ENCODE measurements around the gene OR1F1.
"Not testable (repeated sequence)": the region's sequence is repeated elsewhere in the genome, so short reads cannot be mapped to it uniquely, and the experiment has no call there.

The OR1F1 gene

DNA sequence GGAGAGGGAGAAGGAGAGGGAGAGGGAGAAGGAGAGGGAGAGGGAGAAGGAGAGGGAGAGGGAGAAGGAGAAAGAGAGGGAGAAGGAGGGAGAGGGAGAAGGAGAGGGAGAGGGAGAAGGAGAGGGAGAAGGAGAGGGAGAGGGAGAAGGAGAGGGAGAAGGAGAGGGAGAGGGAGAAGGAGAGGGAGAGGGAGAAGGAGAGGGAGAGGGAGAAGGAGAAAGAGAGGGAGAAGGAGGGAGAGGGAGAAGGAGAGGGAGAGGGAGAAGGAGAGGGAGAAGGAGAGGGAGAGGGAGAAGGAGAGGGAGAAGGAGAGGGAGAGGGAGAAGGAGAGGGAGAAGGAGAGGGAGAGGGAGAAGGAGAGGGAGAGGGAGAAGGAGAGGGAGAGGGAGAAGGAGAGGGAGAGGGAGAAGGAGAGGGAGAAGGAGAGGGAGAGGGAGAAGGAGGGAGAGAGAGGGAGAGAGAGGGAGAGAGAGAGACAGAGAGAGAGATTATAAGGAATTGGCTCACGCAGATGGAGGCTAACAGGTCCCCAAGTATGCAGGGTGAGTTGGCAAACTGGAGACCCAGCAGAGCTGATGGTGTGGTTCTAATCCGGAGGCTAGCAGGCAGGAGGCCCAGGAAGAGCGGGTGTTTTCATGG lies 9.8 kb downstream of the OR1F1 start:
- H3K4me3 ChIP-seq (ENCODE audit: low read depth, low read length) = not testable (repeated sequence)

GRCh38 chr16:3198334-3199072 lies 10.5 kb downstream of the OR1F1 start:
- no peak overlapping the region for H3K4me3 ChIP-seq (ENCODE audit: low read depth, low read length)

DNA sequence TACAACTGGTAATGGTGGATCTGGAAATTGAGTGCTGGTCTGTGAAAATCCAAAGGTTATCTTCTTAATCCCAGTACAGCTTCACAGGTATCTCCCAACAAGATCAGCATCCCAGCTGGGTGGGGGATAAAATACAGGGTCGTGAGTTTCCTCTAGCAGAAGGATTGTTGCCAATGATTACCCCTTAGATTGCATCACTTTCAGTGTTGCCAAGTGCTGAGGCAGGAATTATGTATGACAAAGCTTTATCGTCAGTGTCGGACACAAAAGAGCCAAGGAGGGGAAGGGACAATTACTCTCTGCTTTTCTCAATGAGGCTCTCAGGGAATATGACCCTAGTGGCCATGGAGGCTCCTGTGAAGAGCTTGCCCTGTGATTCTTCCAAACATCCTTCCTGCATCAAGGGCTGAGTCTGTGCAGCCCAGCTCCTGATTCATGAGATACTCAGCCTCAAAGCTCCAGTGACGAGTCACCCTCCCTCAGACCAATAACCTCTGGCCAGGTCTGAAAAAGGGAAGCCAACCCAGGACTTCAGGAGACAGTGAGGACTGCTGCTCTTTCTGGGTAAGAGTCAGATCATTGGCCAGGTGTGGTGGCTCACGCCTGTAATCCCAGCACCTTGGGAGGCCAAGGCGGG lies 15.0 kb downstream of the OR1F1 start:
- H3K4me3 ChIP-seq (ENCODE audit: low read depth, low read length) = no peak overlapping the region

DNA sequence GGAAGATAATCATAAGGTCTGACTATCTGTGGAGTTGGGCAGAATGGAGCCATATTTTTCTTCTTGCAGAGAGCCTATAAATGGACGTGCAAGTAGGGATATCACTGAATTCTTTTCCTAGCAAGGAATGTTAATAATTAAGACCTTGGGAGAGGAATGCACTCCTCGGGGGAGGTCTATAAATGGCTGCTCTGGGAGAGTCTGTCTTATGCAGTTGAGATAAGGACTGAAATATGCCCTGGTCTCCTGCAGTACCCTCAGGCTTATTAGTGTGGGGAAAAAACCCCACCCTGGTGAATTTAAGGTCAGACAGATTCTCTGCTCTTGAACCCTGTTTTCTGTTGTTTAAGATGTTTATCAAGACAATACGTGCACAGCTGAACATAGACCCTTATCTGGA lies 17.9 kb downstream of the OR1F1 start:
- H3K4me3 ChIP-seq (ENCODE audit: low read depth, low read length) = not testable (repeated sequence)

DNA sequence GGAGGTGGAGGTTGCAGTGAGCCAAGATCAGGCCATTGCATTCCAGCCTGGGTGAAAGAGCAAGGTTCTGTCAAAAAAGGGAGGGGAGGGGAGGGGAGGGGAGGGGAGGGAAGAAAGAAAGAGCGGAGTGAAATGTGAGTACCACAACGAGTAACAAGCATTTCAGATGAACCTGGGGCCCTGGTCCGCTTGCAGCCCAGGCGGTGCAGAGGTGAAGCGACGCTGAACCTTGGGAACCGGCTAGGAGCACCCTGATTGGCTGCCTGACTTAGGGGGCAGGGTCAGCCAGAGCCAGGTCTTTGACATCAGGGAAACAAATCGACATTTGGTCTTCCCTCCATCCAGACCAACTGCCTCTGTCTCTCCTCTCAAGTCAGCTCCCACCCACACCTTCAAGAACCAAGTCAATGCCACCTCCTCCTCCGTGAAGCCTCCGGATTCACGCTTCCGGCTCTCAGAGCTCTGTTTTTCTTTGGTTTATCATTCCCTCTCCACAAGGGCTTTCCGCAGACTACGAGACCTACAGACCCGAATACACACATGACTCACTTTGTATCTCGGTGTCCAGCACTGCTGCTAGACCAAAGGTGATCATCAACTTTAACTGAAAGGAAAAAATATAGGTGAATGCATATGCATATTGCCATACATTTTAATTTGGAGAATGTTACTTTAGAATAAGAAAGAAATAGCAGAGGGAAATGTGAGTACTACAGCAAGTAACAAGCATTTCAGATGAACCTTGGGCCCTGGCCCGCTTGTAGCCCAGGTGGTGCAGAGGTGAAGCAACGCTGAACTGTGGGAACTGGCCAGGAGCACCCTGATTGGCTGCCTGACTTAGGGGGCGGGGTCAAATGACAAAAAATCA lies 19.3 kb downstream of the OR1F1 start:
- no peak overlapping the region for H3K4me3 ChIP-seq (ENCODE audit: low read depth, low read length)

GRCh38 chr16:3212006-3212405 lies 24.0 kb downstream of the OR1F1 start:
- no peak overlapping the region for H3K4me3 ChIP-seq (ENCODE audit: low read depth, low read length)

DNA sequence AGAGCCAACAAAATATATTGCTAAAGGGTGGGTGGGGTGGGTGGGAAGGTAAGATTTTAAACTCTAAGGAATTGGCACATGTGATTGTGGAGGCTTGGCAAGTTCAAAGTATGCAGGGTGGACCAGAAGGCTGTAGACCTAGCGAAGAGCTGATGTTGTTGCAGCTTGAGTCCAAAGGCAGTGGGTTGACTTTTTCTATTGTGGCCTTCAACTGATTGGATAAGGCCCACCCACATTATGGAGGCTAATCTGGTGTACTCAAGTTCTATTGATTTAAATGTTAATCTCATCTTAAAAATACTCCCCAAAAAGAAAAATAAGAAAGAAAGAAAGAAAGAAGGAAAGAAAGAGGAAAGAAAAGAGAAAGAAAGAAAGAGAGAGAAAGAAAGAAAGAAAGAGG lies 24.6 kb downstream of the OR1F1 start:
- H3K4me3 ChIP-seq (ENCODE audit: low read depth, low read length) = no peak overlapping the region

DNA sequence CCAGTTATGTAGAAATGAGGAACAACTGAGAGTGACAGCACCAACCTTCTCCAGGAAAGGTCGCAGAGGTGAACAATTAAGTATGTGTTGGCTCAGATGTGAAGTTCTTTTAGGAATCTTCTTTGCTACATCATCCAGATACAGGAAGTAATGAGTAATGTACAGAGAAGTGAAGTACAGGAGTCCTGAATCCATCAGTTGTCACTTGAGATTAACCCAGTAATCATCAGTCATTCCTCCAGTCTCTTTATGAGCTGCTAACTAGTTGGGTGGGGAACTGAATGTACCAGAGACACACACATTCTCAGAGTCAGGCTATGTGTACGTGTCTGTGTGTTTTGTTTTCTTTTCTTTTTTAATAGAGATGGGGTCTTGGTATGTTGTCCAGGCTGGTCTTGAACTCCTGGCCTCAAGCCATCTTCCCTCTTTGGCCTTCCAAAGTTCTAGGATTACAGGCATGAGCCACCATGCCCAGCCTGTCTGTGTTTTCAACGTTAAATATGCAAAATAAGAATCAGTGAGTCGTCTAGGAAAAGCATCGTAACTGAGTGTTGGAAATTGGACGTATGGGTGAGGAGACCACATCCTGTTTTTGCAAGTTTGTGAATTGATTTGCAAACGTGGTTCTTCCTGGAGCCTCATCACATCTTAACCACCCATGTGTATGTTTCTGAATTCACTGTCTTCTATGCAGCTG lies 27.0 kb downstream of the OR1F1 start:
- no peak overlapping the region for H3K4me3 ChIP-seq (ENCODE audit: low read depth, low read length)

GRCh38 chr16:3215601-3216262 lies 27.7 kb downstream of the OR1F1 start:
- H3K4me3 ChIP-seq (ENCODE audit: low read depth, low read length) = no peak overlapping the region

- no peak overlapping the region for H3K4me3 ChIP-seq (ENCODE audit: low read depth, low read length)
These were observed 28.2 kb downstream of the OR1F1 start for GRCh38 chr16:3216263-3216640.

GRCh38 chr16:3220839-3221238 lies 32.8 kb downstream of the OR1F1 start:
- no peak overlapping the region for H3K4me3 ChIP-seq (ENCODE audit: low read depth, low read length)

DNA sequence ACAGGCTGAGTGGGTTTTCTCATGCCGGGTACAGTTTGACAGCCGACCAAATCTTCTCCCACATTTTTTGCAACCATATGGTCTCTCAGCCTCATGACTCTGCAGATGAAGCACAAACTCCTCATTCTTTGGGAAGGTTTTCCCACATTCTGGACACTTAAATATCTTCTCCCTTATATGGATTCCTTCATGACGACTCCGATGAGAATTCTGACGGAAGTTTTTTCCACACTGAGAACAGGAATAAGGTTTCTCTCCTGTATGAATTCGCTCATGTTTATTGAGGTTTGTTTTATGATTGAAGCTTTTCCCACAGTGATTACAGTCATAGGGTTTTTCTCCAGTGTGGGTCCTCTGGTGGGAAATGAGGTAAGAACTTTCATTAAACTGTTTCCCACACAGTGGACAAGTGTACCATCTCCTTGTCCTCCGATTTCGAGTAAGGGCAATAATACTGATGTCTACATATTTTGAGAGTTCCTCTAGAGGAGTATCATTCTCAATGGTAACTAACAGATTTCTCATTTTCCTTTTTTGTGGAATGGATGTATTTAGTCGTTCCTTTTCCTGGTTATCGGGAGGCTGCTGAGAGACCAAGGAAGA lies 36.0 kb downstream of the OR1F1 start:
- no peak overlapping the region for H3K4me3 ChIP-seq (ENCODE audit: low read depth, low read length)

DNA sequence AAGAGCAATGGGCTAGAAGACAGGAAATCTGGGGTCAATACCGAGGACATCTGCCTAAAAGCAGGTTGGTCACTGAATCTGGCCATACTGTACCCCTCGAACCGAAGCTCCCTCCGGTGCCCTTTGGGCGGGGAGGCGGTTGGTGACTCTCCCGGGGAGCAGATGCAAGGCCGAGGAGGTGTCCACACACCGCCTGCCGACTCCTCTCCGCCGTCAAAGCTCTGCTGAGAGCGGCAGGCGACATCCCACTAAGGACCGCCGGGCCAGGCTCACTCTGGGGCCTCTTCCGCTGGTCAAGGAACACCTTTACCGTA lies 46.5 kb downstream of the OR1F1 start:
- peak overlapping the region; percentile 94 for H3K4me3 ChIP-seq (ENCODE audit: low read depth, low read length)

DNA sequence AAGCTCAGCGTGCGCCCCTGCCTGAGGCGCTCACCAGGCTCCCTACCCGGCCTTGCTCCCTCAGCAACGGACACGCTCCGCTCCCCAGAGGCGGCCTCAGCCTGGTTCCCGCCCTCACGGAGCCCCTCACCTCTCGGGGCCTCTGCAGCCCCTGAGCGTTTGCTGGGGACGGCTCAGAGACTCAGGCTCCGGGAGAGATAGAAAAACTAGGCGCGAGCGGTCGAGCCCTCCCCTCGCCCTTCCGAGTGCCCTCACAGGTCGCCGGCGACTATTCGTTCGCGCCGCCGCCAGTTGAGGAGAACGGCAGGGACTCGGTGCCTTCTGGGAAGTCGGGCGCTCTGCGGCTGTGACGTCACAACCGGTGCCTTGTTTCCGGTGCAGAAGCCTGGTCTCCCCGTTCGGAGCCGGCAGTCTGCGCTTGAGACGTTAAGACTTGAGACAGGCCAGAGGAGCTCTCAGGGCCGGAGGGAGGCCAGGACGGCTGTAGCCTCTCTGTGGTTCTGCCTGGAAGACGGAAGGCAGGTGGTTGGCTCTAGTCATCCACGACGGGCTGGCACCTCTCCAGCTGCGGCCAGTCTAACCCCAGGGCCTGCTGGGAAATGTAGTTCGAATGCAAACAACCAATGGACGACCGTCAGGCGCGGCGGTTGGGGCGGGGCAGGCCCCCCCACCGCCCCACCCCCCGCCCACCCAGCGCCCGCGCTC lies 47.0 kb downstream of the OR1F1 start, which contains the start of gene ZNF200:
ZNF200 (minus strand) TSS at position 302 of the 705 bp plus-strand sequence. CDS start 1,403 bp downstream, outside the sequence.
- peak within 1 kb of the TSS; percentile 94 for H3K4me3 ChIP-seq (ENCODE audit: low read depth, low read length)

DNA sequence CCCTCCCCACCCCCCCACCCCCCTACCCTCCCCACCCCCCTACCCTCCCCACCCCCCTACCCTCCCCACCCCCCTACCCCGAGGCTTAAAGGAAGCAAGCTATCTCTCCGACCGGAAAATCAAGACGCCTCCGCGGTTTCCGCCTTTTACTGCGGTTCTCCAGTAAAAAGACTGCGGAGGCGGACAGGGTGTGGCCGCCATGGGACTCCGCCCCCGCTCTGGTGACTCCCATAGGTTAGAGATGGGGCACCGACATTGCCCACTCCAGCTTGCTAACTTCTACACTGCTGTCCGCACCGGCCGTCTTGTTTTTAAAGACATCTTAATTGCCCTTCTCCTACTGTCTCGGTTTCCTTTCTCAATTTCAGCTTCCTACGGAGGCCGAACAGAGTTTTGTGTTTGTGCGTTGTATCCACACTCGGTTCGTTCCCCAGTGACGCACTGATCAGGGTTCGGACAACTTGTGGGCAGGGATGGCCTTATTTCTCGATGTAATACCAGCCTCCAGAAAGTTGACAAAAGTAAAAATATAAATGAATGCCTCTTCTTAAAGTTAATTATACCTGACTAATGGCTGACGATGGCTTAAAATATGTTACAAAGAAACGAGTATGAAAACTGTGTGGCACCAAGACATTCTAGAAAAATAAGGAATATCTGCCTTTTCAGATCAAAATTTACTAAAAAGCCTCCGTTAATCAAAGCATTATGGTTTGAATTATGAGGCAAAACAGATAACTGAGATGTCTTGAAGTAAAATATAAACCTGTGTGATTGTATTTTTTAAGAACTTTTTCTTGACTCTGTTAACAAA lies 48.1 kb downstream of the OR1F1 start:
- H3K4me3 ChIP-seq (ENCODE audit: low read depth, low read length) = no peak overlapping the region

DNA sequence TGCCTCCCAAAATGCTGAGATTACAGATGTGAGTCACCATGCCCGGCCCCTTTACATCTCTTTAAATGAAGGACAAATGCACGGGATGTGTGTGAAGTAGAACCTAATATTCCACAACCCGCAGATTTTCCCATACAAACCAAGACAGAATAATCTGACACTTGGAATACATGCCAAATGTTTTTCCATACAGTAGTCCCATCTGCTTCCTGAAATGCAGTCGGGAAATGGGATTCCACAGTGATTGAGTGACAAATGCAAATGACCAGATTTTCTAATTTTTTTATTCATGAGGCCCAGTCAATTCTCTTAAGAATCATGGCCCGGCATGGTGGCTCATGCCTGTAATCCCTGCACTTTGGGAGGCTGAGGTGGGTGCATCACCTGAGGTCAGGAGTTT lies 53.8 kb downstream of the OR1F1 start:
- no peak overlapping the region for H3K4me3 ChIP-seq (ENCODE audit: low read depth, low read length)

GRCh38 chr16:3242709-3243108 lies 54.7 kb downstream of the OR1F1 start:
- H3K4me3 ChIP-seq (ENCODE audit: low read depth, low read length) = no peak overlapping the region

DNA sequence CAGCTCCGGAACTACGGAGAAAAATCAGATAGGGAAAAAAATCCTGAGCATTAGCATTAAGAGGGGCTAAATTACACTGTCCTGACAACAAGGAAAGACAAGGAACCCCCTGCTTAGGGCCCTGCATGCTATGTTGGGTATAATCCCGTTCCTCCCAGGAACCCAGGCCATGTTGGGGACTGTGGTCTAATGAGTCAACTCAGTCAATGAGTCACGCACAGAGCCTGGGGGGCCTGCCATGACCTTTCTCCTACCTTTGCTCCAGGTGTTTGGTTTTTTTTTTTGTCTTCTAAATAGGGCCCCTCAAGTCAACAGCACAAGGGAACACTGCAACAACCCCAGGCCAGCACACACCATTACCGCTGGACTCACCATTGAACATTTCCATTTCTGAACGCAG lies 55.9 kb downstream of the OR1F1 start:
- H3K4me3 ChIP-seq (ENCODE audit: low read depth, low read length) = no peak overlapping the region
